Measurements from ENCODE around the gene KCNK2.

The KCNK2 gene

DNA sequence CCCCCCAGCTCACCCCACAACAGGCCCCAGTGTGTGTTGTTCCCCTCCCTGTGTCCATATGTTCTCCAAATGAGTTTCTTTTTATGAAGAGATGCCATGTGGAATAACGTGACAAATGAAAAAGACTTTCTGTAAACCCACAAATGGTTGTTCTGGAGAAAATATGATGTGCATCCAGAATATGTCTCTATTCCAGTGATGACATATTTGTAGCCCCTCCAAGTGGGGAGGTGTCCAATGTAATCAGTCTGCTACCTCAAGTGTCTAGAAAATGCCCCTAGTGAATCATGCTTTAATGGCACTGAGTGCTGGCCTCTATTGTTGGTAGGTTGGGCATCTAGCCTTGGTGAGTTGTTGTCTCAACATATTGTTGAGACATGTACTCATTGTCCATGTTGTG lies 179.6 kb downstream of the KCNK2 start:
- no peak for DNase-seq

- DNase-seq = no peak
Observed at GRCh38 chr1:215263636-215264035, 181.1 kb downstream of the KCNK2 start.

DNA sequence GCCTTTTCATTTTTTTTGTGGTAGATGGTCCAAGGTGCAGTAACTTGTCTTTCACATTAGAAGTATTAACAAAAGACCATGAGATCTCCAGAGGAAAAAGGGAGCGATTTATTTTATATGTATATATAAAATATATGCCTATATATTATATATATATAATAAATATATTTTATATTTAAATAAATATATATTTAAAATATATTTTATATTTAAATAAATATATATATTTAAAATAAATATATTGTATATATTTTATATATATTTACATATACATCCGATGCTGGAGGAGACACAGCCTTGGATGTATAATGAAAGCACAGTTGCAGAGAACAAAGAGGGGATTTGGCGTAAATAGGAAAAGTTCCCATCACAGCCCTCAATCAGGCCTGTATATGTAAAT lies 182.1 kb downstream of the KCNK2 start:
- no peak for DNase-seq

GRCh38 chr1:215267495-215267894 lies 185.0 kb downstream of the KCNK2 start:
- no peak for DNase-seq

- no peak for DNase-seq
Observed at GRCh38 chr1:215269955-215270354, 187.4 kb downstream of the KCNK2 start.

- DNase-seq = no peak
Observed at GRCh38 chr1:215273838-215274516, 191.4 kb downstream of the KCNK2 start.

DNA sequence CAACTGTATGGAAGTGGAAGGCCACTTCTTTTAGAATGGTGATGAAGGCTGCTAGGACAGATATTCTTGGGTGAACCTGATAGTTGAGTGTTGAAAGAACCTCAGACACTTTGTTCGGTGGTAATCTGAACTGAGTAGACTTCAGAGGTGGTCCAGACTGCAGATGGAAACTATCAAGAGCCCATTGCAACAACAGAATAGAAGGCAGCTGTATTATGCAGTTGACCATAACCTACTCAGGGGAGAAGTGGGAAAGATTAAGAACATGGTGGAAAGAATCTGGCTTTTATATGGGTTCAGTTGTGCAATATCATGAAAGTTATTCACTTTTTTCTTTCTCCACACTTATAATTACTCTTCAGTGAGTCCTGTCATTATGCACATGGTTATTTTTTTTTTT lies 194.0 kb downstream of the KCNK2 start:
- no peak for DNase-seq

DNA sequence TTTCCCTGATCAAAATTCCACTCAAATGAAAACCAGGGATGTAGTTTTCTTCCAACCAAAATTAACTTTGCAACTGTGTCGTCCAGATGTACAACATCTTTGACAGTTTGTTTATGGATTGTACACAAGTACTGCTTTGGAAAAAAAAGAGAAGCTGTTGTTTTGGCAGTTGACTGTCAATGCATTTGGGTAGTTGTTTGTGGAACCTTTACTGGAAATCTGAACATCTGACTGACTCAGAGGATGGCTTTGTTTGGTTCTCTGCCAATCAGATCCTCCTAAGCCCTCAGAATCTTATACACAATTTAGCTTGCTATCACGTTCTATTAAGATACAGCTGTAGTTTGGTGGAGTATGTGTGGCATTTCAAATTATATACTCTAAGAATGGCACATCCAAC lies 195.0 kb downstream of the KCNK2 start:
- DNase-seq = no peak

GRCh38 chr1:215279682-215280081 lies 197.1 kb downstream of the KCNK2 start:
- DNase-seq = no peak

DNA sequence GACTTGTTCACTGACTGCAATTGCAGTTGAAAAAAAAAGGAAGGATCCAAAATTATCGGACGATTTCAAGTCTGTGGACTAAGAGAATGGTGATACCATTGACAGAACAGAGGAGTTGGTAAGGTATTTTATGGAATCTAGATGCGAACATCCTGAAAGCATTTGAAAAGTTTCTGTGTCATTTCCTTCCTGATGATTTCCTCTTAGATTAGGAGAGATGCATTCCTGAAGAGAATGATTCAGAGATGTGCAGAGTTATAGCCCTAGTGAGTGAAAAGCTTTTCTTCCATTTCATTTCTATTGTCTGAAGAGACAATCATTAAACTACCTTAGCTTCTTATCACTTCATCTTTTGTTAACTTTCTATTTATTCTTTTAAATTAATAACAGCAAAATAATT lies 200.0 kb downstream of the KCNK2 start:
- no peak for DNase-seq

- DNase-seq = no peak
Observed at GRCh38 chr1:215285013-215285800, 202.7 kb downstream of the KCNK2 start.

Data from effector CD4-positive, alpha-beta T cell (primary cell).